Measurements from ENCODE around the gene ZNF888.
A peak's percentile ranks its signal among the peaks of the same experiment; 100 is the strongest.
"Not testable (repeated sequence)": the region's sequence is repeated elsewhere in the genome, so short reads cannot be mapped to it uniquely, and the experiment has no call there.

The ZNF888 gene

DNA sequence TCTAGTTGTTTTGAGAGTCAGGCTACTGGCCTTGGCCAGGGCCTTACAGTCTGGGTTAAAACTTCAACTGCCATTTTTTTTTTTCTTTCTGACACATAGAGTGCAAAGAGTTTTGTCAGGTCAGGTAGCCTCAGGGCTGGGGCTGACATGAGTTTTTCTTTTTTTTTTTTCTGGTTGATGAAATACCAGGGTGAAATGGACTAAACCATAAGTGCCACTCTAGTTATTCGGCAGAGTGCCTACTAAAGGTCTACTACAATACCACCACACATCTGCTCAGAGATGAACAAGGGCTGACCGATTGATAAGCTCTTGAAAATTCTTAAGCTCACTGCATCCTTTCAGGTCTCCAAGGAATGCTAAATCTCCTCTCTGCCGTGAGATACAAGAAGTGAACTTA, 21.4 kb downstream of the ZNF888 start:
- DNase-seq (ENCODE audit: low read depth): no peak
- TF ChIP-seq, protein P1, sequence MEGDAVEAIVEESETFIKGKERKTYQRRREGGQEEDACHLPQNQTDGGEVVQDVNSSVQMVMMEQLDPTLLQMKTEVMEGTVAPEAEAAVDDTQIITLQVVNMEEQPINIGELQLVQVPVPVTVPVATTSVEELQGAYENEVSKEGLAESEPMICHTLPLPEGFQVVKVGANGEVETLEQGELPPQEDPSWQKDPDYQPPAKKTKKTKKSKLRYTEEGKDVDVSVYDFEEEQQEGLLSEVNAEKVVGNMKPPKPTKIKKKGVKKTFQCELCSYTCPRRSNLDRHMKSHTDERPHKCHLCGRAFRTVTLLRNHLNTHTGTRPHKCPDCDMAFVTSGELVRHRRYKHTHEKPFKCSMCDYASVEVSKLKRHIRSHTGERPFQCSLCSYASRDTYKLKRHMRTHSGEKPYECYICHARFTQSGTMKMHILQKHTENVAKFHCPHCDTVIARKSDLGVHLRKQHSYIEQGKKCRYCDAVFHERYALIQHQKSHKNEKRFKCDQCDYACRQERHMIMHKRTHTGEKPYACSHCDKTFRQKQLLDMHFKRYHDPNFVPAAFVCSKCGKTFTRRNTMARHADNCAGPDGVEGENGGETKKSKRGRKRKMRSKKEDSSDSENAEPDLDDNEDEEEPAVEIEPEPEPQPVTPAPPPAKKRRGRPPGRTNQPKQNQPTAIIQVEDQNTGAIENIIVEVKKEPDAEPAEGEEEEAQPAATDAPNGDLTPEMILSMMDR (IDR thresholded peaks at IDR 0.05; ENCODE audit: control insufficient read depth, insufficient read depth, low read depth, low read length, missing control alignments): no peak
- no peak overlapping the region for H3K4me3 ChIP-seq (ENCODE audit: control insufficient read depth, low read depth, low read length)

DNA sequence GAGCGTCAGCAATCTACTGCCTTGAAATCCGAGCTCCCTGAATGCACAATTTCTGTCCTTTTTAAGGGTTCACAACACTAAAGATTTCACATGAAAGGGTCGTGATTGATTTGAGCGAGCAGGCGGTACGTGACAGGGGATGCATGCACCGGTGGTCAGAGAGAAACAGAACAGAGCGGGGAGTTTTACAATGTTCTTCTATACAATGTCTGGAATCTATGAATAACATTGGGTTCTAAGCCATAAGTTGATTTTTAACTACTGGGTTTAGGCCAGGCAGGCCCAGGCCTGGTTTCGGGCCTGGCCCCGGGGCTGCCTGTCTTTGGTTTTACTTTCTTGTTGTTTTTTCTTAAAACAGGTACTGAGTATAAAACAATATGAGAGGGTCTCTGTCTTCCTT, 24.6 kb downstream of the ZNF888 start:
- DNase-seq (ENCODE audit: low read depth); H3K4me3 ChIP-seq (ENCODE audit: control insufficient read depth, low read depth, low read length): not testable (repeated sequence)

DNA sequence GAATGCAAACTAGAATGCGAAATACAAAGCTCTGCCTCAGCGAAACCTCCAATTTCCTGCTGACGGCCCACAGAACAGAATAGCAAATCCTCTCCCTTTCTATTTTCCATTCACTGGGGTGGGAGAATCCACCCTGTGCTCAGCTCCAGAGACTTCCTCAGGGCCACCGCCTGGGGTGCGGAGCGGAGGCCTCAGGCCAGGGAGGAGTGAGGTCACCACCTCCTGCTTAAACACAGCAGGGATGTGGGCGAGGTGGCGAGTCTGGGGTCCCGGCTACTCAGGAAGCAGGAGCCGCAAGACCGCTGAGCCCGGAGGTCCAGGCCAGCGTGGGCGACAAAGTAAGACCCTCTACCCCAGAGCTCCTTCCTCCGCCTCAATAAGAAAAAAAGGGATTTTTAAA, 25.1 kb downstream of the ZNF888 start:
- no peak overlapping the region for H3K4me3 ChIP-seq (ENCODE audit: control insufficient read depth, low read depth, low read length)
- TF ChIP-seq, protein P1 (IDR thresholded peaks at IDR 0.05; ENCODE audit: control insufficient read depth, insufficient read depth, low read depth, low read length, missing control alignments): no peak
- no peak for DNase-seq (ENCODE audit: low read depth)

DNA sequence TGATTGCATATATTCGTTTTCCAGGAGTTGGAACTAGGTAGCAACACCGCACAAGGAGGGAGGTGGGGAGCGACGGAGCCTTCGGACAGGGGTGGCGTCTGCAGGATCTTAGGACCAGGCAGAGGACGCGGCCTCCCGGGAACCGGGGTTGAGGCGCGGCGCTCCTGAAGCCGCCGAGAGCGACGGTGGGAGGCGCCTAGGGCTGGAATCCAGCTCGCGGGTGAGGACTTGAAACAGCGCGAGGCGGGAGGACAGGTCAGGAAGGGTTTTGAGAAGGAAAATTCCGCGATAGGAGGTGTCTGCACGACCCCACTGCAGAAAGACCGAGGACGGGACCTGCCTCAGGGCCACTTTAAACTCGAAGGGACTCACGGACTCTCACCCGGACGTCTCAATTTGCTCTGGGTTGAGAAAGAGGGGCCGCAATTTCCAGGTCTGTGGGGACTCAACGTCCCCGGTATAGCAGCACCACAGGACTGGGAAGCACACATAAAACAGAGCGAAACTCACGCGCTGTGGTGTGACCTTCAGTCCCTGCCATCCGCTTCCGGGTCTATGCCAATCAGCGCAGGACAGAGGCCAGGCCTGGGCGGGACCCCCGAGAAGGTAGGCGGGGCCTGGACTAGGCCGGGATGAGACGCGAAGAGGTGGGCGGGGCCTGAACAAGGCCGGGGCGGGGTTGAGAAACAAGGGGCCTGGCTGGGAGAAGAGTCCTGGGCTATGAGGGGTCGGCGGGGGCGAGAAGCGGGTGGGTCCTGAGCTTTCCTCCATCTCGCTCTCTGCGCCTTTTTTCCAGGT, 25.9 kb downstream of the ZNF888 start, which contains the start of gene ZNF320:
TSS of gene ZNF320 (minus strand) at position 498 of the 798 bp plus-strand sequence. CDS start 7,380 bp downstream, outside the sequence.
- TF ChIP-seq, protein P1 (IDR thresholded peaks at IDR 0.05; ENCODE audit: control insufficient read depth, insufficient read depth, low read depth, low read length, missing control alignments): no peak
- H3K4me3 ChIP-seq (ENCODE audit: control insufficient read depth, low read depth, low read length): peak within 1 kb of the TSS; percentile 54
- DNase-seq (ENCODE audit: low read depth): peak; percentile 57

DNA sequence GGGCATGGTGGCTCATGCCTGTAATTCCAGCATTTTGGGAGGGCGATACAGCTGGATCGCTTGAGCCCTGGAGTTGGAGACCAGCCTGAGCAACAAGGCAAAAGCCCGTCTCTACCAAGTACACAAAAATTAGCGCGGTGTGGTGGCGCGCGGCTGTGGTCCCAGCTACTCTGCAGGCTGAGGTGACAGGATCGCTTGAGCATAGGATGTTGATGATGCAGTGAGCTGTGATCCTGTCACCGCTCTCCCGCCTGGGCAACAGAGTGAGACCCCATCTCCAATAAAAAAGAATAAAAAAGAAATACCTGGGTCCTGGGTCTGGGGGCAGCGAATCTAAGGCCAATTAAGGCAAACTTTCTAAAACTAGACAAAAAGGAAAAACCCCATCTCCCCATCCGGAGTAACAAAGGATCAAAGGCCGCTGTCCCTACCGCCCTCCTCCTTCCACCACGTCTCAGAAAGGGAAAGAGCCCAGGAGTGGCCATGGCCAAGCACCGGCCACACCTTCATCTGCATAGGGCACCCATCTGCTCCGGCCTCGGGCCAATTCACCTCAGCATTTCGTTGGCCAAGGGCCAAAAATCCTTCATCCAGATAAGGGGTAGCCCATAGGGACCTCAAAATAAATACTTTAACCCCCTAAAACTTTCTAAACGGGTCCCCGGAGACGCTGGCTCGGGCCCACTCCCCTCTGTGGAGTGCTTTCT, 26.6 kb downstream of the ZNF888 start:
- DNase-seq (ENCODE audit: low read depth): no peak
- peak overlapping the region; percentile 54 for H3K4me3 ChIP-seq (ENCODE audit: control insufficient read depth, low read depth, low read length)
- TF ChIP-seq, protein P1 (IDR thresholded peaks at IDR 0.05; ENCODE audit: control insufficient read depth, insufficient read depth, low read depth, low read length, missing control alignments): no peak

DNA sequence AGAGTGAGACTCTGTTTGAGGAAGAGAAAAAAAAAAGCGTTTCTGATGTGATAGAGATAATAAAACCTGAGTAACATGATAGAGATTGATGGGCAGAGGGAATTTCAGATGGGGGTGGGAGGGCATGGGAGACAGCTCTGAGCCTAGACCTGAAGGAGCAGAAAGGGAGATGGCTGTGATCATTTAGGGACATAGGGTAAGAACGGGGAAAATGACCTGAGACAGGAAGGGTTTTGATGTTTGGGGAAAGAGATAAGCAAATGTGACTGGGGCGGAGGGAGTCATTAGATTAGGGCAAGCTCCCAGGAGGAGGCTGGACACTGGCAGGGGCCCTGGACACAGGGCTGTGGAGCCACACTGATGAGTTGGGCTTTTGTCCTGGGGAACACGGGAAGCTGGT, 31.9 kb downstream of the ZNF888 start:
- TF ChIP-seq, protein P1 (IDR thresholded peaks at IDR 0.05; ENCODE audit: control insufficient read depth, insufficient read depth, low read depth, low read length, missing control alignments): no peak
- no peak for DNase-seq (ENCODE audit: low read depth)
- H3K4me3 ChIP-seq (ENCODE audit: control insufficient read depth, low read depth, low read length): no peak overlapping the region

DNA sequence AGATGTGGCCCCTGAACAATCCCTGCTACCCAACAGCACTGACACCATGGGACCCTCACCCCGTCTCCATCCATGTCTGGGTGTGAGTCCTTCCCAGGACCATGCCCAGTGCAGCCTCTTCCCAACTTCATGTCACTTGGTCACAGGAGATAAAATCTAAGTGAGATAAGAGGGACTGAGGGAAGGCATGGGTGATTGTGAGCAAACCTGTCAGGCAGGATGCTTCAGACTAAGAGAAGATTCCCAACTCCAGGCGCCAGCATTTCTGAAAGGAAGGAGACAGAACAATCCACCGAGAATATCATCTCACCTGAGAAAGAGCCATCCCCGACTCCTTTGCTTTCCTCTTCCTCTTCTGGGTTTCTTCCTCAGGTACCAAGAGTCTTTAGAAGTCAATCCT, 33.3 kb downstream of the ZNF888 start:
- no peak overlapping the region for H3K4me3 ChIP-seq (ENCODE audit: control insufficient read depth, low read depth, low read length)
- DNase-seq (ENCODE audit: low read depth): no peak
- TF ChIP-seq, protein P1 (IDR thresholded peaks at IDR 0.05; ENCODE audit: control insufficient read depth, insufficient read depth, low read depth, low read length, missing control alignments): no peak

All from AG09309 (cell line).